Measurements from ENCODE around the gene SLC26A3. TPM values are rescaled to one million over a fixed set of nuclear protein-coding genes. Genes with fewer than 3 reads are reported as not detected.

SLC26A3 gene
- total RNA-seq, 1 experiment from 2014 or later: not detected

- Histone ChIP-seq H3T11ph (ENCODE audit: low read length) (no peak overlapping the region), H3K4me1 (ENCODE audit: insufficient read depth, low read length) (no peaks in the 10 kb centered on the region), H3K18ac (ENCODE audit: insufficient read length, low read depth, low read length) (no peak overlapping the region), H3K56ac (ENCODE audit: insufficient read length, low read depth, low read length) (no peak overlapping the region), H4K20me1 (ENCODE audit: control insufficient read depth, insufficient read depth, insufficient read length) (no peaks in the 10 kb centered on the region), H3K79me2 (ENCODE audit: insufficient read depth, low read length) (no peaks in the 10 kb centered on the region), H3K9ac (ENCODE audit: extremely low read depth, insufficient read length, low read length) (no peak overlapping the region), H3K4ac (ENCODE audit: low read depth, low read length) (no peak overlapping the region), H3K14ac (ENCODE audit: insufficient read depth, low read length) (no peak overlapping the region), H2AK5ac (ENCODE audit: insufficient read length, low read length) (no peak overlapping the region), H4K91ac (ENCODE audit: insufficient read length, low read depth, low read length) (no peak overlapping the region), H4K8ac (replicated peaks; ENCODE audit: insufficient read length, low read depth, low read length) (no peak overlapping the region), H4K5ac (ENCODE audit: insufficient read length, low read depth, low read length) (no peak overlapping the region), H2BK15ac (ENCODE audit: low read depth, low read length) (no peak overlapping the region), H3K9me3 (ENCODE audit: control insufficient read depth, low read depth, low read length) (no peaks in the 10 kb centered on the region), H2BK120ac (ENCODE audit: low read depth, low read length, poor library complexity, severe bottlenecking) (no peak overlapping the region), H3K4me2 (ENCODE audit: insufficient read depth, insufficient read length, low read length) (no peak overlapping the region), H2BK5ac (ENCODE audit: insufficient read length, low read length) (no peak overlapping the region), H3K27ac (ENCODE audit: insufficient read length, low read depth, low read length) (no peak overlapping the region), H3K23me2 (ENCODE audit: insufficient read length, low read depth, low read length, poor library complexity, severe bottlenecking) (no peaks in the 10 kb centered on the region), H2AFZ (ENCODE audit: low read length) (no peak overlapping the region), H3K79me1 (ENCODE audit: insufficient read depth, low read depth, low read length, poor library complexity, severe bottlenecking) (no peaks in the 10 kb centered on the region), H3K27me3 (ENCODE audit: insufficient read depth, low read length) (no peaks in the 10 kb centered on the region), H2BK12ac (ENCODE audit: insufficient read length, low read depth, low read length) (no peak overlapping the region), H2BK20ac (ENCODE audit: low read depth, low read length, poor library complexity, severe bottlenecking) (no peak overlapping the region), H3K23ac (ENCODE audit: insufficient read length, low read depth, low read length) (no peak overlapping the region)
- H3K27ac Mint-ChIP-seq: no peak overlapping the region
- H3K4me1 Mint-ChIP-seq: no peaks in the 10 kb centered on the region
- no peak for TF ChIP-seq CTCF (conservative IDR thresholded peaks at IDR 0.05)
- no peaks in the 10 kb centered on the region; the same call in none of the 2 replicates for H3K27me3 Mint-ChIP-seq (ENCODE audit: low read depth)
- no peak overlapping the region for H3K4me3 Mint-ChIP-seq
- no CpG with 5 or more reads among the region's 10 CpGs for WGBS (ENCODE audit: extremely low coverage, insufficient read length, low lambda C conversion rate)
- H3K36me3 Mint-ChIP-seq (ENCODE audit: insufficient read depth in 1 of 3, low read depth in 3 of 3): no peaks in the 10 kb centered on the region
- peaks cover 0 to 3% of the 10 kb centered on the region in 2 experiments; a peak in 3 of 5 replicates for H3K9me3 Mint-ChIP-seq
- no peak for DNase-seq
Observed at GRCh38 chr7:107836237-107837144, 33.5 kb upstream of the SLC26A3 start.

Data from H9 (cell line).